Nephron progenitor cell (in vitro differentiated cells): ENCODE data around the gene LAP3.
A peak's percentile ranks its signal among the peaks of the same experiment; 100 is the strongest.

Source experiments
- DNase-seq: peaks from one replicate; pipeline ENCODE4 v3.0.0; 2021
- H3K27ac Mint-ChIP-seq: 2 replicates; pipeline ENCODE4 v1.8.0; 2021; ENCODE audit warnings: mild to moderate bottlenecking, moderate library complexity, mixed read lengths
- H3K27me3 Mint-ChIP-seq: 2 replicates; pipeline ENCODE4 v1.8.0; 2021; ENCODE audit warnings: mild to moderate bottlenecking, low read depth, mixed read lengths; ENCODE audit not compliant: poor library complexity
- H3K36me3 Mint-ChIP-seq: 2 replicates; pipeline ENCODE4 v1.8.0; 2021; ENCODE audit warnings: low read depth, mixed read lengths
- H3K4me1 Mint-ChIP-seq: 2 replicates; pipeline ENCODE4 v1.8.0; 2021; ENCODE audit warnings: mixed read lengths
- H3K4me3 Mint-ChIP-seq: 2 replicates; pipeline ENCODE4 v1.8.0; 2021; ENCODE audit warnings: mild to moderate bottlenecking, moderate library complexity, mixed read lengths
- H3K9me3 Mint-ChIP-seq: 2 replicates; pipeline ENCODE4 v1.8.0; 2021; ENCODE audit warnings: mild to moderate bottlenecking, moderate library complexity, mixed read lengths
- TF ChIP-seq, protein P1 (sequence below): fragments of 200-600 bp; sonication (generic); IDR thresholded peaks from 2 replicates; pipeline ENCODE4 v1.5.0; 2021; ENCODE audit warnings: antibody characterized with exemption

Gene LAP3

DNA sequence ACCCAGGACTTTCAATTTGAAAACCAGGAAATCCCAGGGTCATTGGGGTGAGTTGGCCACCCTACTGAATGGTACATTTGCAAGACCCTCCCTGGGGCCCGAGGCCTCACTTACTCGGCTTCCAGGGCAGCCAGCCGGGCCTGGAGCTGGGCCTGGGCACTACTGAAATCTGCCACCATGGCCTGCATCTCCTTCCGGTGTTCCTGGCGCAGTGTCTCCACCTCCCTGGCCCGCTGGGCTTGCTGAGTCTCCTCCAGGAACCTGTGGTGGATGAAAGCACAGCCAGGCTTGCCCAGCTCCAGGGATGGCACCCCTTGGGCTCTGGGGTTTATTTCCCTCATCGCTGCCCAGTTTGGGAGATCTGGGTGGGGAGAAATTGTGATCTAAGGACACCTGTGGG, 62.1 kb downstream of the LAP3 start:
- Mint-ChIP-seq H3K27ac (no peak overlapping the region), H3K36me3 (peaks cover 50% of the 10 kb centered on the region), H3K9me3 (peaks cover 27% of the 10 kb centered on the region), H3K4me1 (no peaks in the 10 kb centered on the region), H3K27me3 (no peaks in the 10 kb centered on the region), H3K4me3 (no peak overlapping the region)
- TF ChIP-seq, protein P1, sequence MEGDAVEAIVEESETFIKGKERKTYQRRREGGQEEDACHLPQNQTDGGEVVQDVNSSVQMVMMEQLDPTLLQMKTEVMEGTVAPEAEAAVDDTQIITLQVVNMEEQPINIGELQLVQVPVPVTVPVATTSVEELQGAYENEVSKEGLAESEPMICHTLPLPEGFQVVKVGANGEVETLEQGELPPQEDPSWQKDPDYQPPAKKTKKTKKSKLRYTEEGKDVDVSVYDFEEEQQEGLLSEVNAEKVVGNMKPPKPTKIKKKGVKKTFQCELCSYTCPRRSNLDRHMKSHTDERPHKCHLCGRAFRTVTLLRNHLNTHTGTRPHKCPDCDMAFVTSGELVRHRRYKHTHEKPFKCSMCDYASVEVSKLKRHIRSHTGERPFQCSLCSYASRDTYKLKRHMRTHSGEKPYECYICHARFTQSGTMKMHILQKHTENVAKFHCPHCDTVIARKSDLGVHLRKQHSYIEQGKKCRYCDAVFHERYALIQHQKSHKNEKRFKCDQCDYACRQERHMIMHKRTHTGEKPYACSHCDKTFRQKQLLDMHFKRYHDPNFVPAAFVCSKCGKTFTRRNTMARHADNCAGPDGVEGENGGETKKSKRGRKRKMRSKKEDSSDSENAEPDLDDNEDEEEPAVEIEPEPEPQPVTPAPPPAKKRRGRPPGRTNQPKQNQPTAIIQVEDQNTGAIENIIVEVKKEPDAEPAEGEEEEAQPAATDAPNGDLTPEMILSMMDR = no peak
- DNase-seq = no peak

DNA sequence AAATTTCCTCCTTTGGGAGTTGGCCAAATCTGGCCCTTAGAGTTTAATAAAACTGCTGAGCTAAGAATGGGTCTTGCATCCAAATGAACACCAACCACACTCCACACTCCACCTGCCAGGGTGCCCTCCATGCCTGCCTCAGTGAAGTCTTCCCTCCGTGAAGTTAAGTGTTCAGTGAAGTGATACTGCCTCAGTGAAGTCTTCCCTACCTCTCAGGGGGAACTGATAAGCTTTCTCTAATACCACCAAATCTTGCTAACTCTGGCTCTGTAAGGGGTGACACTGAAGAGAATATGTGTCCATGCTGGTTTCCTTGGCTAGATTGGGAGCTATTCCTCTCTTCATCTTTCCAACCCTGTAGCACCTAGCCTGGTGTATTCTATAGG, 65.4 kb downstream of the LAP3 start:
- H3K4me3 Mint-ChIP-seq = no peak overlapping the region
- no peaks in the 10 kb centered on the region for H3K4me1 Mint-ChIP-seq
- TF ChIP-seq, protein P1 = no peak
- H3K27ac Mint-ChIP-seq = peak overlapping the region; percentile 39
- DNase-seq = no peak
- H3K9me3 Mint-ChIP-seq = peaks cover 42% of the 10 kb centered on the region
- H3K27me3 Mint-ChIP-seq = no peaks in the 10 kb centered on the region
- peaks cover 48% of the 10 kb centered on the region for H3K36me3 Mint-ChIP-seq

GRCh38 chr4:17646693-17647092, 69.7 kb downstream of the LAP3 start:
- Mint-ChIP-seq H3K27ac (peak overlapping the region; percentile 78), H3K4me1 (no peaks in the 10 kb centered on the region), H3K27me3 (peaks cover 12% of the 10 kb centered on the region), H3K36me3 (peaks cover 30% of the 10 kb centered on the region), H3K4me3 (no peak overlapping the region), H3K9me3 (peaks cover 38% of the 10 kb centered on the region)
- DNase-seq = no peak
- TF ChIP-seq, protein P1 = no peak

GRCh38 chr4:17647176-17647806, 70.3 kb downstream of the LAP3 start:
- Mint-ChIP-seq H3K4me3 (no peak overlapping the region), H3K4me1 (no peaks in the 10 kb centered on the region), H3K27me3 (peaks cover 12% of the 10 kb centered on the region), H3K9me3 (peaks cover 37% of the 10 kb centered on the region), H3K36me3 (peaks cover 26% of the 10 kb centered on the region), H3K27ac (no peak overlapping the region)
- DNase-seq = no peak
- TF ChIP-seq, protein P1 = no peak

DNA sequence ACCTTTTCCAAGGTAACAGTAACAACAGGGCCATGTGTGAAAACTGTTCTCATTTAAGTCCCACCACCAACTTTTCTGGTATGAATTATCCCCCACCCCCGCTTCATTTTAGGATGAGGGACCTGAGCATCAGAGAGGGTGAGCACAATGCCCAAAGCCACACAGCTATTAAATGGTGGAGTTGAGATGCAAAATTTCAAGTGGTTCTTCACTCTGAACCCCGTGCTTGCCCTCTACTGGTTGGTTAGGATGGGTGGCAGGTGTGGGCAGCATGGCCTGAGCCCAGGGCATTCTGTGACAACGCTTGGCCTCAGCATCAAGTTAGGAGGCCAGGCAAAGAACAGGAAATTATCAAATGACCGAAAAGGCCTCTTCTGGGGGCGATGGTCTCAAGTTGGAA, 70.9 kb downstream of the LAP3 start:
- Mint-ChIP-seq H3K27me3 (peaks cover 12% of the 10 kb centered on the region), H3K9me3 (peaks cover 31% of the 10 kb centered on the region), H3K4me1 (no peaks in the 10 kb centered on the region), H3K27ac (no peak overlapping the region), H3K4me3 (no peak overlapping the region), H3K36me3 (peaks cover 20% of the 10 kb centered on the region)
- DNase-seq = no peak
- TF ChIP-seq, protein P1 = no peak

DNA sequence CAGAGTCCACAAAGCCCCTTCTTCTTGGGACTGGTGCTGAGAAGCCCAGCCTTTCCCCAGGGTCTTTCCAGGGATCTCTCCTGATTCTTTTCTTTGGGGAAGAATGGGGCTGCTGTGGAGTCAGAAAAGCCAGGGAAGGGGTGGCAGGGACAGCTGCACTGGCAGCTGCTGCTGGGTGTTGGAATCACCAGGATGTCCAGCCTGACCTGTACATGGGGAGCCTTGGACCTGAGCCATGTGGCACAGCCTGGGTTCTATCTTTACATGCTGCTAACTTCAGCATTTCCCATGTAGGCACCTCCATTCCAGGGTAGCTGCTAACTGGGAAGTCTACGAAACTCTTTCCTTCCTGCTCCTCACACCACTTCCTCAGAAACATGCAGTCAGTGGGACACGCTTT, 73.4 kb downstream of the LAP3 start:
- H3K27me3 Mint-ChIP-seq = peaks cover 12% of the 10 kb centered on the region
- no peaks in the 10 kb centered on the region for H3K4me1 Mint-ChIP-seq
- H3K27ac Mint-ChIP-seq = no peak overlapping the region
- H3K36me3 Mint-ChIP-seq = no peaks in the 10 kb centered on the region
- peaks cover 9% of the 10 kb centered on the region for H3K9me3 Mint-ChIP-seq
- TF ChIP-seq, protein P1 = no peak
- no peak for DNase-seq
- no peak overlapping the region for H3K4me3 Mint-ChIP-seq
